ENCODE measurements around the gene PSTPIP1.

DNA sequence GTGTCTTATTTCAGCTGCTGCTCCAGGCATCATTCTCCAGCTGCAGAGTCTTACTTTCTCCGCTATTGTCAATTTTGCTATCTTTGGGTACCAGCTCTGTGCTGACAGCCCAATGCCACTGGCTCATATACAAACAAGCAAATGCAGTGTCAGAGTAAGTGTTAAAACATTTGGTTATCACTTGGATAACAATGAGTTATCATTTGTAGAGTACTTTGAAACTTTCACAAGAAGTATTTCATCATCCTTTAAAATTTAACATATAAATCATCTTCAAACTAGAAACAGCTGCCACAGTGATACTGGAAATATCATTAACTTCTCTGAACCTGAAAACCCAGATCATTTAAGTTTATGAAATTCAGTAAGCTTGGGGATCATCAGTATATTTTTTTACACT, 62.1 kb downstream of the PSTPIP1 start:
- TF ChIP-seq, protein P1, sequence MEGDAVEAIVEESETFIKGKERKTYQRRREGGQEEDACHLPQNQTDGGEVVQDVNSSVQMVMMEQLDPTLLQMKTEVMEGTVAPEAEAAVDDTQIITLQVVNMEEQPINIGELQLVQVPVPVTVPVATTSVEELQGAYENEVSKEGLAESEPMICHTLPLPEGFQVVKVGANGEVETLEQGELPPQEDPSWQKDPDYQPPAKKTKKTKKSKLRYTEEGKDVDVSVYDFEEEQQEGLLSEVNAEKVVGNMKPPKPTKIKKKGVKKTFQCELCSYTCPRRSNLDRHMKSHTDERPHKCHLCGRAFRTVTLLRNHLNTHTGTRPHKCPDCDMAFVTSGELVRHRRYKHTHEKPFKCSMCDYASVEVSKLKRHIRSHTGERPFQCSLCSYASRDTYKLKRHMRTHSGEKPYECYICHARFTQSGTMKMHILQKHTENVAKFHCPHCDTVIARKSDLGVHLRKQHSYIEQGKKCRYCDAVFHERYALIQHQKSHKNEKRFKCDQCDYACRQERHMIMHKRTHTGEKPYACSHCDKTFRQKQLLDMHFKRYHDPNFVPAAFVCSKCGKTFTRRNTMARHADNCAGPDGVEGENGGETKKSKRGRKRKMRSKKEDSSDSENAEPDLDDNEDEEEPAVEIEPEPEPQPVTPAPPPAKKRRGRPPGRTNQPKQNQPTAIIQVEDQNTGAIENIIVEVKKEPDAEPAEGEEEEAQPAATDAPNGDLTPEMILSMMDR (conservative IDR thresholded peaks at IDR 0.05; ENCODE audit: low read depth in 2 of 2): no peak
- TF ChIP-seq CREB1 (CRISPR knock-in tag; IDR thresholded peaks at IDR 0.05; ENCODE audit: low read depth) (no peak), EZH2 (IDR thresholded peaks at IDR 0.05; ENCODE audit: low read depth, unreplicated experiment) (no peak), POLR2AphosphoS5 (IDR thresholded peaks at IDR 0.05; ENCODE audit: low read depth) (no peak)
- TF ChIP-seq, protein P2, sequence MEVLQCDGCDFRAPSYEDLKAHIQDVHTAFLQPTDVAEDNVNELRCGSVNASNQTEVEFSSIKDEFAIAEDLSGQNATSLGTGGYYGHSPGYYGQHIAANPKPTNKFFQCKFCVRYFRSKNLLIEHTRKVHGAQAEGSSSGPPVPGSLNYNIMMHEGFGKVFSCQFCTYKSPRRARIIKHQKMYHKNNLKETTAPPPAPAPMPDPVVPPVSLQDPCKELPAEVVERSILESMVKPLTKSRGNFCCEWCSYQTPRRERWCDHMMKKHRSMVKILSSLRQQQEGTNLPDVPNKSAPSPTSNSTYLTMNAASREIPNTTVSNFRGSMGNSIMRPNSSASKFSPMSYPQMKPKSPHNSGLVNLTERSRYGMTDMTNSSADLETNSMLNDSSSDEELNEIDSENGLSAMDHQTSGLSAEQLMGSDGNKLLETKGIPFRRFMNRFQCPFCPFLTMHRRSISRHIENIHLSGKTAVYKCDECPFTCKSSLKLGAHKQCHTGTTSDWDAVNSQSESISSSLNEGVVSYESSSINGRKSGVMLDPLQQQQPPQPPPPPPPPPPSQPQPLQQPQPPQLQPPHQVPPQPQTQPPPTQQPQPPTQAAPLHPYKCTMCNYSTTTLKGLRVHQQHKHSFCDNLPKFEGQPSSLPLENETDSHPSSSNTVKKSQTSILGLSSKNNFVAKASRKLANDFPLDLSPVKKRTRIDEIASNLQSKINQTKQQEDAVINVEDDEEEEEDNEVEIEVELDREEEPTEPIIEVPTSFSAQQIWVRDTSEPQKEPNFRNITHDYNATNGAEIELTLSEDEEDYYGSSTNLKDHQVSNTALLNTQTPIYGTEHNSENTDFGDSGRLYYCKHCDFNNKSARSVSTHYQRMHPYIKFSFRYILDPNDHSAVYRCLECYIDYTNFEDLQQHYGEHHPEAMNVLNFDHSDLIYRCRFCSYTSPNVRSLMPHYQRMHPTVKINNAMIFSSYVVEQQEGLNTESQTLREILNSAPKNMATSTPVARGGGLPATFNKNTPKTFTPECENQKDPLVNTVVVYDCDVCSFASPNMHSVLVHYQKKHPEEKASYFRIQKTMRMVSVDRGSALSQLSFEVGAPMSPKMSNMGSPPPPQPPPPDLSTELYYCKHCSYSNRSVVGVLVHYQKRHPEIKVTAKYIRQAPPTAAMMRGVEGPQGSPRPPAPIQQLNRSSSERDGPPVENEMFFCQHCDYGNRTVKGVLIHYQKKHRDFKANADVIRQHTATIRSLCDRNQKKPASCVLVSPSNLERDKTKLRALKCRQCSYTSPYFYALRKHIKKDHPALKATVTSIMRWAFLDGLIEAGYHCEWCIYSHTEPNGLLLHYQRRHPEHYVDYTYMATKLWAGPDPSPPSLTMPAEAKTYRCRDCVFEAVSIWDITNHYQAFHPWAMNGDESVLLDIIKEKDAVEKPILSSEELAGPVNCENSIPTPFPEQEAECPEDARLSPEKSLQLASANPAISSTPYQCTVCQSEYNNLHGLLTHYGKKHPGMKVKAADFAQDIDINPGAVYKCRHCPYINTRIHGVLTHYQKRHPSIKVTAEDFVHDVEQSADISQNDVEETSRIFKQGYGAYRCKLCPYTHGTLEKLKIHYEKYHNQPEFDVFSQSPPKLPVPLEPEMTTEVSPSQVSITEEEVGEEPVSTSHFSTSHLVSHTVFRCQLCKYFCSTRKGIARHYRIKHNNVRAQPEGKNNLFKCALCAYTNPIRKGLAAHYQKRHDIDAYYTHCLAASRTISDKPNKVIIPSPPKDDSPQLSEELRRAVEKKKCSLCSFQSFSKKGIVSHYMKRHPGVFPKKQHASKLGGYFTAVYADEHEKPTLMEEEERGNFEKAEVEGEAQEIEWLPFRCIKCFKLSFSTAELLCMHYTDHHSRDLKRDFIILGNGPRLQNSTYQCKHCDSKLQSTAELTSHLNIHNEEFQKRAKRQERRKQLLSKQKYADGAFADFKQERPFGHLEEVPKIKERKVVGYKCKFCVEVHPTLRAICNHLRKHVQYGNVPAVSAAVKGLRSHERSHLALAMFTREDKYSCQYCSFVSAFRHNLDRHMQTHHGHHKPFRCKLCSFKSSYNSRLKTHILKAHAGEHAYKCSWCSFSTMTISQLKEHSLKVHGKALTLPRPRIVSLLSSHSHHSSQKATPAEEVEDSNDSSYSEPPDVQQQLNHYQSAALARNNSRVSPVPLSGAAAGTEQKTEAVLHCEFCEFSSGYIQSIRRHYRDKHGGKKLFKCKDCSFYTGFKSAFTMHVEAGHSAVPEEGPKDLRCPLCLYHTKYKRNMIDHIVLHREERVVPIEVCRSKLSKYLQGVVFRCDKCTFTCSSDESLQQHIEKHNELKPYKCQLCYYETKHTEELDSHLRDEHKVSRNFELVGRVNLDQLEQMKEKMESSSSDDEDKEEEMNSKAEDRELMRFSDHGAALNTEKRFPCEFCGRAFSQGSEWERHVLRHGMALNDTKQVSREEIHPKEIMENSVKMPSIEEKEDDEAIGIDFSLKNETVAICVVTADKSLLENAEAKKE (CRISPR knock-in tag; IDR thresholded peaks at IDR 0.05): no peak
